ENCODE data around the gene NDUFS2. TPM values are rescaled to one million over a fixed set of nuclear protein-coding genes. Genes with fewer than 3 reads are reported as not detected.

The NDUFS2 gene
- total and polyA plus RNA-seq, 10 of the 15 experiments (the other 5 are each of a cell fraction or from before 2014, with no cell fraction given) = 66.5 to 215 (median 148) TPM

DNA sequence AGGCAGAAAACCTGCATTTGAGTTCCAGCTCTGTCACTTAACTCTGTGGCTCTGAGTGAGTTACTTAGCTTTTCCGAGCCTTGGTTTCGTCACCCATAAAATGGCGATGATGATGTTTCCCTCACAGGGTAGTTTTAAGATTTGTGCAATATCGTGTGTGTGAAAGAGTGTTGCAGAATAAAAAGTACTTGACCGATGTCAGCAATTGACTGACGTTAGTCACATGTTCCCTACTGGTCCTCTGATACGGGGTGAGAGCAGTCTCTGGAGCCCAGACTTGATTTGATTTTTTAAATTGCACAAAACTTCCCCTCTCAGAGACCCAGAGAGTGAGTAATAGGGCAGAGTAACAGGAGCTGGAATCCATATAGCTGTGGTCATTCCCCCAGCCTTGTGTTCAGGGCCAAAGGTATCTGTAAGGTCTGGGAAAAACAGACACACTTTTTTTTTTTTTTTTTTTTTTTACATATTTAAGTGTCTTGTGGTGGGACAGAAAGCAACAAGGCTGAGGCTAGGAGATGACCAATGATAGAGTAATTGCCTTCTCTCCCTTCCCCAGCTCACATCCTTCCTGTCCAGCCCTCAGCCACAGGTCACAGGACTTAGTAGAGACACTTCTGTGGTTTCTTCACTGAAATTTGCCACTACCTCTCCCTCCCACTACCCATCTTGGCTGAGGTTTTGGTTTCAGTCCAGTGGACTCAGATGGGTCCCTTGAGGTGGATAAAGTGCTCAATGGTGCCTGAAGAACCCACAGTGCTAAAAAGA, 15.0 kb downstream of the NDUFS2 start (continued):
- TF ChIP-seq, protein P1, sequence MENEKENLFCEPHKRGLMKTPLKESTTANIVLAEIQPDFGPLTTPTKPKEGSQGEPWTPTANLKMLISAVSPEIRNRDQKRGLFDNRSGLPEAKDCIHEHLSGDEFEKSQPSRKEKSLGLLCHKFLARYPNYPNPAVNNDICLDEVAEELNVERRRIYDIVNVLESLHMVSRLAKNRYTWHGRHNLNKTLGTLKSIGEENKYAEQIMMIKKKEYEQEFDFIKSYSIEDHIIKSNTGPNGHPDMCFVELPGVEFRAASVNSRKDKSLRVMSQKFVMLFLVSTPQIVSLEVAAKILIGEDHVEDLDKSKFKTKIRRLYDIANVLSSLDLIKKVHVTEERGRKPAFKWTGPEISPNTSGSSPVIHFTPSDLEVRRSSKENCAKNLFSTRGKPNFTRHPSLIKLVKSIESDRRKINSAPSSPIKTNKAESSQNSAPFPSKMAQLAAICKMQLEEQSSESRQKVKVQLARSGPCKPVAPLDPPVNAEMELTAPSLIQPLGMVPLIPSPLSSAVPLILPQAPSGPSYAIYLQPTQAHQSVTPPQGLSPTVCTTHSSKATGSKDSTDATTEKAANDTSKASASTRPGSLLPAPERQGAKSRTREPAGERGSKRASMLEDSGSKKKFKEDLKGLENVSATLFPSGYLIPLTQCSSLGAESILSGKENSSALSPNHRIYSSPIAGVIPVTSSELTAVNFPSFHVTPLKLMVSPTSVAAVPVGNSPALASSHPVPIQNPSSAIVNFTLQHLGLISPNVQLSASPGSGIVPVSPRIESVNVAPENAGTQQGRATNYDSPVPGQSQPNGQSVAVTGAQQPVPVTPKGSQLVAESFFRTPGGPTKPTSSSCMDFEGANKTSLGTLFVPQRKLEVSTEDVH (IDR thresholded peaks at IDR 0.05; ENCODE audit: low read depth, partially characterized antibody) = no peak
- TF ChIP-seq CREB1 (IDR thresholded peaks at IDR 0.05; ENCODE audit: low read depth) (no peak), SP1 (IDR thresholded peaks at IDR 0.05; ENCODE audit: low read depth, low read length) (peak; percentile 29), MTA2 (IDR thresholded peaks at IDR 0.05; ENCODE audit: low read depth) (peak; percentile 85), NFYB (IDR thresholded peaks at IDR 0.05; ENCODE audit: insufficient read depth, low read depth, low read length) (peak; percentile 55; the same call in 1 of the 2 replicates), IKZF2 (IDR thresholded peaks at IDR 0.05) (peak; percentile 86 to 91), CHD4 (IDR thresholded peaks at IDR 0.05) (no peak), MEF2B (IDR thresholded peaks at IDR 0.05; ENCODE audit: partially characterized antibody, poor library complexity, severe bottlenecking) (peak; percentile 88), ATF7 (IDR thresholded peaks at IDR 0.05; ENCODE audit: low read depth) (peak; percentile 65), CBFB (IDR thresholded peaks at IDR 0.05; ENCODE audit: low read depth) (peak; percentile 78; the same call in 1 of the 2 replicates), LARP7 (IDR thresholded peaks at IDR 0.05) (no peak), NFIC (IDR thresholded peaks at IDR 0.05; ENCODE audit: low read depth, low read length) (peak; percentile 59; the same call in 1 of the 2 replicates), SRF (IDR thresholded peaks at IDR 0.05; ENCODE audit: low read depth in 2 of 2, low read length in 2 of 2) (no peak), IKZF1 (conservative IDR thresholded peaks at IDR 0.05) (peak; percentile 73), CREM (IDR thresholded peaks at IDR 0.05; ENCODE audit: low read depth) (0 out of 2 replicates have a peak, but pooled peaks have one; percentile 3), MXI1 (IDR thresholded peaks at IDR 0.05; ENCODE audit: low read depth, low read length) (0 out of 2 replicates have a peak, but pooled peaks have one; percentile 22), RUNX3 (IDR thresholded peaks at IDR 0.05; ENCODE audit: low read length) (peak; percentile 98), JUND (IDR thresholded peaks at IDR 0.05; ENCODE audit: low read depth, low read length) (no peak), PAX8 (IDR thresholded peaks at IDR 0.05) (no peak), ZNF384 (IDR thresholded peaks at IDR 0.05; ENCODE audit: borderline replicate concordance, low read depth, low read length) (peak; percentile 85)
- TF ChIP-seq, protein P2, sequence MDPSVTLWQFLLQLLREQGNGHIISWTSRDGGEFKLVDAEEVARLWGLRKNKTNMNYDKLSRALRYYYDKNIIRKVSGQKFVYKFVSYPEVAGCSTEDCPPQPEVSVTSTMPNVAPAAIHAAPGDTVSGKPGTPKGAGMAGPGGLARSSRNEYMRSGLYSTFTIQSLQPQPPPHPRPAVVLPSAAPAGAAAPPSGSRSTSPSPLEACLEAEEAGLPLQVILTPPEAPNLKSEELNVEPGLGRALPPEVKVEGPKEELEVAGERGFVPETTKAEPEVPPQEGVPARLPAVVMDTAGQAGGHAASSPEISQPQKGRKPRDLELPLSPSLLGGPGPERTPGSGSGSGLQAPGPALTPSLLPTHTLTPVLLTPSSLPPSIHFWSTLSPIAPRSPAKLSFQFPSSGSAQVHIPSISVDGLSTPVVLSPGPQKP (IDR thresholded peaks at IDR 0.05; ENCODE audit: low read depth, low read length) = no peak
- TF ChIP-seq, protein P3, sequence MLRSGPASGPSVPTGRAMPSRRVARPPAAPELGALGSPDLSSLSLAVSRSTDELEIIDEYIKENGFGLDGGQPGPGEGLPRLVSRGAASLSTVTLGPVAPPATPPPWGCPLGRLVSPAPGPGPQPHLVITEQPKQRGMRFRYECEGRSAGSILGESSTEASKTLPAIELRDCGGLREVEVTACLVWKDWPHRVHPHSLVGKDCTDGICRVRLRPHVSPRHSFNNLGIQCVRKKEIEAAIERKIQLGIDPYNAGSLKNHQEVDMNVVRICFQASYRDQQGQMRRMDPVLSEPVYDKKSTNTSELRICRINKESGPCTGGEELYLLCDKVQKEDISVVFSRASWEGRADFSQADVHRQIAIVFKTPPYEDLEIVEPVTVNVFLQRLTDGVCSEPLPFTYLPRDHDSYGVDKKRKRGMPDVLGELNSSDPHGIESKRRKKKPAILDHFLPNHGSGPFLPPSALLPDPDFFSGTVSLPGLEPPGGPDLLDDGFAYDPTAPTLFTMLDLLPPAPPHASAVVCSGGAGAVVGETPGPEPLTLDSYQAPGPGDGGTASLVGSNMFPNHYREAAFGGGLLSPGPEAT (IDR thresholded peaks at IDR 0.05; ENCODE audit: low read depth) = peak; percentile 86
- TF ChIP-seq, protein P4, sequence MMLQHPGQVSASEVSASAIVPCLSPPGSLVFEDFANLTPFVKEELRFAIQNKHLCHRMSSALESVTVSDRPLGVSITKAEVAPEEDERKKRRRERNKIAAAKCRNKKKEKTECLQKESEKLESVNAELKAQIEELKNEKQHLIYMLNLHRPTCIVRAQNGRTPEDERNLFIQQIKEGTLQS (IDR thresholded peaks at IDR 0.05; ENCODE audit: borderline replicate concordance, extremely low read depth, low read depth, low read length) = no peak
- TF ChIP-seq, protein P5, sequence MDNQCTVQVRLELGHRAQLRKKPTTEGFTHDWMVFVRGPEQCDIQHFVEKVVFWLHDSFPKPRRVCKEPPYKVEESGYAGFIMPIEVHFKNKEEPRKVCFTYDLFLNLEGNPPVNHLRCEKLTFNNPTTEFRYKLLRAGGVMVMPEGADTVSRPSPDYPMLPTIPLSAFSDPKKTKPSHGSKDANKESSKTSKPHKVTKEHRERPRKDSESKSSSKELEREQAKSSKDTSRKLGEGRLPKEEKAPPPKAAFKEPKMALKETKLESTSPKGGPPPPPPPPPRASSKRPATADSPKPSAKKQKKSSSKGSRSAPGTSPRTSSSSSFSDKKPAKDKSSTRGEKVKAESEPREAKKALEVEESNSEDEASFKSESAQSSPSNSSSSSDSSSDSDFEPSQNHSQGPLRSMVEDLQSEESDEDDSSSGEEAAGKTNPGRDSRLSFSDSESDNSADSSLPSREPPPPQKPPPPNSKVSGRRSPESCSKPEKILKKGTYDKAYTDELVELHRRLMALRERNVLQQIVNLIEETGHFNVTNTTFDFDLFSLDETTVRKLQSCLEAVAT (IDR thresholded peaks at IDR 0.05) = peak; percentile 89
